ENCODE measurements around the gene FAM9B.

GRCh38 chrX:9055354-9055753 lies 21.4 kb upstream of the FAM9B start:
- TF ChIP-seq, protein P1, sequence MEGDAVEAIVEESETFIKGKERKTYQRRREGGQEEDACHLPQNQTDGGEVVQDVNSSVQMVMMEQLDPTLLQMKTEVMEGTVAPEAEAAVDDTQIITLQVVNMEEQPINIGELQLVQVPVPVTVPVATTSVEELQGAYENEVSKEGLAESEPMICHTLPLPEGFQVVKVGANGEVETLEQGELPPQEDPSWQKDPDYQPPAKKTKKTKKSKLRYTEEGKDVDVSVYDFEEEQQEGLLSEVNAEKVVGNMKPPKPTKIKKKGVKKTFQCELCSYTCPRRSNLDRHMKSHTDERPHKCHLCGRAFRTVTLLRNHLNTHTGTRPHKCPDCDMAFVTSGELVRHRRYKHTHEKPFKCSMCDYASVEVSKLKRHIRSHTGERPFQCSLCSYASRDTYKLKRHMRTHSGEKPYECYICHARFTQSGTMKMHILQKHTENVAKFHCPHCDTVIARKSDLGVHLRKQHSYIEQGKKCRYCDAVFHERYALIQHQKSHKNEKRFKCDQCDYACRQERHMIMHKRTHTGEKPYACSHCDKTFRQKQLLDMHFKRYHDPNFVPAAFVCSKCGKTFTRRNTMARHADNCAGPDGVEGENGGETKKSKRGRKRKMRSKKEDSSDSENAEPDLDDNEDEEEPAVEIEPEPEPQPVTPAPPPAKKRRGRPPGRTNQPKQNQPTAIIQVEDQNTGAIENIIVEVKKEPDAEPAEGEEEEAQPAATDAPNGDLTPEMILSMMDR (IDR thresholded peaks at IDR 0.05), result no peak
- TF ChIP-seq POLR2A (IDR thresholded peaks at IDR 0.05), result no peak

Measured in suprapubic skin (tissue), 3 donors.